K562 (cell line): ENCODE data around the gene CAPN10. TPM values are rescaled to one million over a fixed set of nuclear protein-coding genes. Genes with fewer than 3 reads are reported as not detected.

Source experiments
- ATAC-seq: fragments of 200-7000 bp; cut with Tn5 transposase; 3 replicates; pipeline ENCODE4 v1.9.1; 2020; ENCODE audit warnings: moderate library complexity
- BruUV-seq: library from RNA; stranded (reverse); fragments of 400-500 nt; replicated peaks from 2 replicates; lab custom pipeline; 2021; lab: Mats Ljungman, UMichigan
- CTCF ChIA-PET: fragments of 300-600 bp; formaldehyde crosslinking; extraction: SDS; loops from one replicate; lab custom pipeline; 2021; ENCODE audit warnings: low intra/inter-chr PET ratio; lab: Yijun Ruan, JAX
- POLR2A ChIA-PET: fragments of 300-600, 350-650 bp; sonication (Branson Sonifier 250); formaldehyde crosslinking; extraction: SDS; loops from one replicate; lab custom pipeline; 2021; ENCODE audit warnings: antibody characterized with exemption, inconsistent platforms; lab: Yijun Ruan, JAX
- DNase-seq, 4 experiments: peaks; one replicate each; pipeline versions ENCODE4 v3.0.0 to v3.0.0-alpha.2; 2011 to 2018; ENCODE audit warnings: low spot score in 3 of 4, mixed read lengths in 3 of 4; ENCODE audit errors: extremely low read depth in 1 of 4
- FAIRE-seq: peaks from 2 replicates; lab custom pipeline; 2011; peaks lifted over from hg19 to GRCh38; lab: Jason Lieb, UNC
- H2AFZ ChIP-seq: 2 replicates; pipeline ENCODE4 v1.6.0; 2011; ENCODE audit warnings: low read depth, low read length, control low read depth, inconsistent platforms
- H3K27ac ChIP-seq: fragments of 200-600 bp; 3 replicates; pipeline ENCODE4 v1.8.0; 2011; ENCODE audit warnings: low read depth, mild to moderate bottlenecking, control low read depth, inconsistent platforms, low read length, moderate library complexity, mixed read lengths; ENCODE audit errors: extremely low read depth
- H3K27me3 ChIP-seq, 2 experiments: fragments of 300-600 bp in 1 of 2; 2 replicates in 1 of 2; 3 replicates in 1 of 2; pipeline versions ENCODE4 v1.6.0 to v1.8.0; 2011; ENCODE audit warnings: inconsistent platforms in 2 of 2, low read length in 2 of 2, mild to moderate bottlenecking in 1 of 2, mixed read lengths in 1 of 2, moderate library complexity in 1 of 2; ENCODE audit not compliant: control insufficient read depth in 2 of 2, insufficient read depth in 2 of 2
- H3K36me3 ChIP-seq: fragments of 300-600 bp; 3 replicates; pipeline ENCODE4 v1.8.0; 2011; ENCODE audit warnings: mild to moderate bottlenecking, low read length, inconsistent platforms; ENCODE audit not compliant: control insufficient read depth, insufficient read depth
- H3K4me1 ChIP-seq, 2 experiments: fragments of 200-600 bp in 1 of 2; replicated peaks in 1 of 2; 2 replicates in 1 of 2; 3 replicates in 1 of 2; pipeline versions ENCODE4 v1.5.1 to v1.8.0; 2011; ENCODE audit warnings: inconsistent platforms in 2 of 2, low read length in 2 of 2, mild to moderate bottlenecking in 1 of 2, mixed read lengths in 1 of 2, moderate library complexity in 1 of 2; ENCODE audit not compliant: control insufficient read depth in 2 of 2, insufficient read depth in 2 of 2
- H3K4me2 ChIP-seq: 2 replicates; pipeline ENCODE4 v1.6.1; 2011; ENCODE audit warnings: low read length, control low read depth, inconsistent platforms, mixed read lengths; ENCODE audit not compliant: insufficient read depth
- H3K4me3 ChIP-seq: fragments of 200-600 bp; sonication (generic), shearing (Covaris generic); 2 replicates; pipeline ENCODE4 v1.5.1; 2016; ENCODE audit warnings: control low read depth, inconsistent platforms
- H3K79me2 ChIP-seq: fragments of 200-600 bp; 3 replicates; pipeline ENCODE4 v1.8.0; 2011; ENCODE audit warnings: low read length, inconsistent platforms; ENCODE audit not compliant: control insufficient read depth, insufficient read depth
- H3K9ac ChIP-seq, 2 experiments: 2 replicates each; pipeline versions ENCODE4 v1.6.0 to v1.6.1; 2011; ENCODE audit warnings: low read depth in 2 of 2, low read length in 2 of 2, control low read depth in 1 of 2, inconsistent platforms in 1 of 2, mild to moderate bottlenecking in 1 of 2, mixed read lengths in 1 of 2; ENCODE audit not compliant: insufficient read depth in 1 of 2
- H3K9me1 ChIP-seq: one replicate; pipeline ENCODE4 v1.6.0; 2011; ENCODE audit warnings: inconsistent platforms, mild to moderate bottlenecking, low read length, moderate library complexity; ENCODE audit not compliant: control insufficient read depth, insufficient read depth
- H3K9me3 ChIP-seq: replicated peaks from 2 replicates; pipeline ENCODE4 v1.5.1; 2011; ENCODE audit warnings: low read depth, low read length, inconsistent platforms; ENCODE audit not compliant: control insufficient read depth, insufficient read depth
- H4K20me1 ChIP-seq: replicated peaks from 2 replicates; pipeline ENCODE4 v1.6.1; 2011; ENCODE audit warnings: low read length, inconsistent platforms, mixed read lengths; ENCODE audit not compliant: control insufficient read depth, insufficient read depth
- BHLHE40 ChIP-seq: IDR thresholded peaks from 2 replicates; pipeline ENCODE4 v1.6.1; 2011; ENCODE audit warnings: low read length, improper control_type of control experiment
- CBX5 ChIP-seq: IDR thresholded peaks from 2 replicates; pipeline ENCODE4 v1.6.1; 2014; ENCODE audit warnings: low read depth, borderline replicate concordance
- DMBX1 ChIP-seq: fragments of 250-450 bp; sonication (Bioruptor Pico); IDR thresholded peaks from 2 replicates; pipeline ENCODE4 v1.8.0; 2022; ENCODE audit warnings: inconsistent platforms, mild to moderate bottlenecking, moderate library complexity, borderline replicate concordance
- EP300 ChIP-seq: IDR thresholded peaks from 2 replicates; pipeline ENCODE4 v1.6.1; 2012; ENCODE audit warnings: low read length, improper control_type of control experiment
- ETV5 ChIP-seq: sonication (generic); formaldehyde crosslinking; IDR thresholded peaks from 2 replicates; pipeline ENCODE4 v1.4.0; 2020; ENCODE audit warnings: low read depth, mild to moderate bottlenecking, missing genetic modification reagents
- KDM2B ChIP-seq: fragments of 250-450 bp; sonication (Bioruptor Pico); IDR thresholded peaks from 2 replicates; pipeline ENCODE4 v1.8.0; 2021; ENCODE audit warnings: mild to moderate bottlenecking, moderate library complexity
- LCOR ChIP-seq: sonication (generic); formaldehyde crosslinking; IDR thresholded peaks from 2 replicates; pipeline ENCODE4 v1.8.0; 2022; ENCODE audit warnings: mild to moderate bottlenecking, missing genetic modification reagents
- MAFK ChIP-seq: IDR thresholded peaks from 2 replicates; pipeline ENCODE4 v1.6.1; 2011; ENCODE audit warnings: low read length, improper control_type of control experiment
- POLR2AphosphoS5 ChIP-seq: IDR thresholded peaks from 2 replicates; pipeline ENCODE4 v1.6.1; 2011; ENCODE audit warnings: mild to moderate bottlenecking, low read depth, low read length, moderate library complexity; ENCODE audit not compliant: control insufficient read depth, insufficient read depth
- ZBTB17 ChIP-seq: fragments of 450-650 bp; formaldehyde crosslinking; IDR thresholded peaks from 2 replicates; pipeline ENCODE4 v1.4.0; 2020; ENCODE audit warnings: mild to moderate bottlenecking
- ZNF174 ChIP-seq: fragments of 250-450 bp; sonication (Bioruptor Pico); IDR thresholded peaks from 2 replicates; pipeline ENCODE4 v1.4.0; 2020; ENCODE audit warnings: mild to moderate bottlenecking
- ZNF23 ChIP-seq: fragments of 250-450 bp; sonication (Bioruptor Pico); IDR thresholded peaks from 2 replicates; pipeline ENCODE4 v1.4.0; 2020; ENCODE audit warnings: mild to moderate bottlenecking
- ZNF316 ChIP-seq: fragments of 450-650 bp; IDR thresholded peaks from 2 replicates; pipeline ENCODE4 v1.6.1; 2016
- ZNF766 ChIP-seq: fragments of 200-800 bp; sonication (Bioruptor generic); conservative IDR thresholded peaks from 2 replicates; pipeline ENCODE4 v1.6.1; 2016; ENCODE audit warnings: missing genetic modification characterization, missing compliant biosample characterization
- WGBS: fragments of 100-300 bp; shearing (Covaris generic); methylation state at CpG from one replicate; pipeline ENCODE4 v1.1.6; 2016; ENCODE audit warnings: low coverage, mixed read lengths; ENCODE audit not compliant: insufficient coverage; ENCODE audit errors: missing lambda C conversion rate; 5-methylcytosine and 5-hydroxymethylcytosine counted together
- in situ Hi-C: fragments of 300-500 bp; cut with MboI; formaldehyde crosslinking; loops from 4 replicates; pipeline ENCODE4 v1.15.0; 2018; ENCODE audit warnings: inconsistent platforms, mixed read lengths
- intact Hi-C: fragments of 100-400 bp; cut with micrococcal nuclease; formaldehyde crosslinking; loops from 2 replicates; pipeline ENCODE4 v1.14.2; 2022
- polyA plus RNA-seq, 8 experiments: library from polyadenylated mRNA; depleted of rRNA in 4 of 8; stranded (reverse) in 5 of 8; unstranded in 3 of 8; fragments of >200 nt; fragmentation: Nextera tagmentation in 2 of 8; fragmentation: Illumina TruSeq in 1 of 8; extraction: Ambion mirVana in 2 of 8; extraction: Trizol in 1 of 8; gene quantifications; 2 replicates each; pipeline versions ENCODE4 v1.2.1 to v1.2.3, GENCODE V29; 2011 to 2014; ENCODE audit warnings: inconsistent platforms in 1 of 8, missing spikeins in 1 of 8
- total RNA-seq, 7 experiments: library from RNA; depleted of rRNA in 6 of 7; stranded (reverse); fragments of >200 nt in 6 of 7; fragmentation: Illumina TruSeq in 2 of 7; extraction: Trizol in 2 of 7; gene quantifications; 2 replicates each; pipeline versions ENCODE4 v1.2.1 to v1.2.3, GENCODE V29; 2011 to 2021; ENCODE audit warnings: low replicate concordance in 1 of 7
- TF ChIP-seq, protein P1 (sequence below), 2 experiments: fragments of 200-800 bp in 1 of 2; sonication (Bioruptor generic) in 1 of 2; sonication (generic) in 1 of 2; formaldehyde crosslinking in 1 of 2; IDR thresholded peaks in 1 of 2; conservative IDR thresholded peaks in 1 of 2; 2 replicates each; pipeline versions ENCODE4 v1.5.0 to v1.6.1; 2016 to 2020; ENCODE audit warnings: missing compliant biosample characterization in 1 of 2, missing genetic modification characterization in 1 of 2, missing genetic modification reagents in 1 of 2

Gene CAPN10
- total and polyA plus RNA-seq, 9 of the 15 experiments (the other 6 are each of a cell fraction or from before 2014, with no cell fraction given): 0.08 to 26.1 (median 8.4) TPM

DNA sequence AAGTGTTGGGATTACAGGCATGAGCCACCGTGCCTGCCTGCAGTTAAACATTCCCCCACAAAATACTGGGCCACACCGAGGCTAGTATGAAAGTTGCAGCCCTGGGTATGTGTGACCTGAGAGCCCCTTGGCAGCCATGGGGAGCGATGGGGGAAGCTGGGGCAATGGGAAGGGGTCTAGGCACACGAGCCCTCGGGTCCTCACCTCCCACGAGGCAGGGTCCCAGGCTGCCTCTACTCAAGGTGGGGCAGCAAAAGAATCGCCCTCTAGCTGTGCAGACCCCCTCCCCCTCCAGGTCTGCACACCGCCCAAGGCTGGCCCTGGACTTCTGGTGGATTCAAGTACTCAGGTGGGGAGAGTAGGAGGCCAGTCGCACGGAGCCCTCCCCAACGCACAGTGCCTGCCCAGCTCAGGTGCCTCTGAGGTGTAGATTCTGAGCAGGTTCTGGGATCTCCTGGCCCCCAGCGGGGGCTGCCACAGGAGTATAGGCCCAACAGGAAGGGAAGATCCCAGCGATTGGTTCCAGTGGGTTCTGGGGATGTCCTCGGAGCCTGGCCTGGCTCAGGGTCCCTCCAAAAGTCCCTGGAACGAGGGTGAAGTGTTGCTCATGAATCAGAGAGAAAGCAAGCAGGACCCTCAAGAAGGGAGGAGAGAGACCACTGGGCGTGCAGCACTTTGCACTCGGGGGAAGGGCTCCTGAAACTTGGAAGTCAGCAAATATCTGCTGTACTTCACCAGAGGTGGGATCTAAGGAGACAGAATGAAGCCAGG, 41.4 kb downstream of the CAPN10 start:
- DNase-seq (no peak), FAIRE-seq (no peak), ATAC-seq (no peak)
- Histone ChIP-seq H3K27me3 (peaks cover 0 to 16% of the 10 kb centered on the region in 2 experiments; a peak in 2 of 5 replicates), H3K9me3 (no peaks in the 10 kb centered on the region), H3K79me2 (no peaks in the 10 kb centered on the region), H3K9ac (no peak overlapping the region; a peak in 1 of 4 replicates), H3K4me1 (peaks cover 0 to 34% of the 10 kb centered on the region in 2 experiments; a peak in 2 of 5 replicates), H3K4me2 (no peak overlapping the region), H3K4me3 (no peak overlapping the region), H2AFZ (no peak overlapping the region), H3K9me1 (no peaks in the 10 kb centered on the region), H3K36me3 (no peaks in the 10 kb centered on the region), H3K27ac (no peak overlapping the region), H4K20me1 (no peaks in the 10 kb centered on the region)
- intact Hi-C loops: no loop called here
- BruUV-seq: no TSS peak
- no peak for TF ChIP-seq LCOR (CRISPR knock-in tag)
- no peak for TF ChIP-seq ZNF174 (CRISPR knock-in tag)
- no peak for TF ChIP-seq ZBTB17
- TF ChIP-seq ZNF766 (CRISPR knock-in tag): no peak
- TF ChIP-seq, protein P1, sequence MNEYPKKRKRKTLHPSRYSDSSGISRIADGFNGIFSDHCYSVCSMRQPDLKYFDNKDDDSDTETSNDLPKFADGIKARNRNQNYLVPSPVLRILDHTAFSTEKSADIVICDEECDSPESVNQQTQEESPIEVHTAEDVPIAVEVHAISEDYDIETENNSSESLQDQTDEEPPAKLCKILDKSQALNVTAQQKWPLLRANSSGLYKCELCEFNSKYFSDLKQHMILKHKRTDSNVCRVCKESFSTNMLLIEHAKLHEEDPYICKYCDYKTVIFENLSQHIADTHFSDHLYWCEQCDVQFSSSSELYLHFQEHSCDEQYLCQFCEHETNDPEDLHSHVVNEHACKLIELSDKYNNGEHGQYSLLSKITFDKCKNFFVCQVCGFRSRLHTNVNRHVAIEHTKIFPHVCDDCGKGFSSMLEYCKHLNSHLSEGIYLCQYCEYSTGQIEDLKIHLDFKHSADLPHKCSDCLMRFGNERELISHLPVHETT (CRISPR knock-in tag; conservative IDR thresholded peaks at IDR 0.05 in 1 of 2, IDR thresholded peaks at IDR 0.05 in 1 of 2): no peak
- no peak for TF ChIP-seq ZNF316
- no peak for TF ChIP-seq KDM2B (CRISPR knock-in tag)
- TF ChIP-seq POLR2AphosphoS5: no peak
- no peak for TF ChIP-seq CBX5
- no peak for TF ChIP-seq ETV5 (CRISPR knock-in tag)
- no peak for TF ChIP-seq MAFK
- TF ChIP-seq DMBX1 (CRISPR knock-in tag): no peak
- no peak for TF ChIP-seq ZNF23 (CRISPR knock-in tag)
- no peak for TF ChIP-seq BHLHE40
- no peak for TF ChIP-seq EP300
- 27% methylated on average over 12 of the region's 17 CpGs for WGBS
- CTCF ChIA-PET: no interaction called here
- in situ Hi-C loops: no loop called here
- POLR2A ChIA-PET: interaction anchor here (1.0 kb wide), 1 partner anchor 15 kb away, joined by 4 read pairs; no protein-coding TSS in a partner anchor
